ENCODE measurements around the gene ZNF229.
A peak's percentile ranks its signal among the peaks of the same experiment; 100 is the strongest.
"Not testable (repeated sequence)": the region's sequence is repeated elsewhere in the genome, so short reads cannot be mapped to it uniquely, and the experiment has no call there.

The ZNF229 gene

DNA sequence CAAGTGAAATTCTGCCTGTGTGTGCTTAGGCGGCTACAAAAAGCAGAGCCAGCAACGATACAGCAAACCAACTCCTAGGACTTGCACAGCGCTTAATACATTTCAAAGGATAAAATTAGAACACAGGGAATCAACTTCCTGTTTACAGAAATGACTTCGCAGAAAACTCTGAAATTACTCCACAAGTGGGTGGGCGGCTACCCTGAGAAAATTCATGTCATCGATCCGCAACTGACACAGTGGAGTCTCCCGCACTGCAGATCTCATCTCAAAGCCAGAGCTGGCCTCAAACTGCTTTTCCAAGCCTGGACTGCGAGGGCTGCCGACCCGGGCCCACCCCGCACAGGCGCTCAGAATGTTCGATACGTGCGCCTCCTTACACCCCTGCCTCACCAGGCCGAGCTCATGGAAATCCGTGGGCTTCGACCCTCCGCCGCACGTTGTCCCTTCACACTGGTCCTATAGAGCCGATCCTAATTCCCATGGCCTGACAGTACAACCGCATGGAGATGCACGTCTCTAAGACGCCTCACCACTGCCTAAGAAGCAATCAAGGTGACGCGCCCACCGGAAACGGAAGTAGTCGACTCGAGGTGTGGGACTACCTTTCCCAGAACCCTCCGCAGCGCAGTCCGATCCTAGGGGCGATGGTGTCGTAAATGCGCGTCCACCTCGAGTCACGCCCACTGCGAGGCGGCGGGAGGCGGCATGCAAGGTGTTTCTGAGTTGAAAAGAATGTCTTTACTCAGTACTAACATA lies at the start of gene ZNF229:
ZNF229 (minus strand) TSS at position 557 of the 759 bp plus-strand sequence. CDS start 5,625 bp downstream, outside the sequence.
- Histone ChIP-seq H3K4me1 (no peaks in the 10 kb centered on the region), H3K9me3 (replicated peaks in 1 of 11) (peaks cover 87 to 100% (median 97%) of the 10 kb centered on the region in 11 experiments), H3K36me3 (peaks cover 0 to 4% (median 0%) of the 10 kb centered on the region in 11 experiments; a peak in 1 of 22 replicates), H3K4me3 (peak within 1 kb of the TSS in 1 of 10 experiments; percentile 5; a peak in 1 of 20 replicates), H4K20me1 (no peaks in the 10 kb centered on the region), H3K4me2 (no peak within 1 kb of the TSS), H3K27me3 (no peaks in the 10 kb centered on the region), H3K27ac (no peak within 1 kb of the TSS; a peak in 1 of 22 replicates), H3K9ac (no peak within 1 kb of the TSS)
- TF ChIP-seq Cebpa-rat (IDR thresholded peaks at IDR 0.05): no peak

DNA sequence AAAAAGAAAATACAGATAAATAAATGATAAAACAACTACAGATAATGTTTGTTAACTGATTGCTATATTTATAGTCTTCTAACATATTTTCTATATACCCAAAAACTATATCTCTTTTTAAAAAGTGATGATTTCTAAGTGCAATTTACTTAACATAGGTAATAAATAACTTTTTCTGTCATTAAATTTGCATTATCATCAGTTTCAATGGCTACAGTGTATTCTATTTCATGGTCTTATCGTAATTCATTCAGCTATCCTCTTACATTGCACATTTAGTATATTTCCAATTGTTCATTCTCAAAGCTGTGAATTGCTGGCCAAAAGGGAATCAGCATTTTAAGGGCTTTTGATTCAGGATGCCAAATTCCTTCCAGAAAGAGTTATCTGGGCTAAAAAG lies 48.4 kb upstream of the ZNF229 start:
- Histone ChIP-seq H4K20me1 (no peaks in the 10 kb centered on the region; a peak in 2 of 22 replicates), H3K27me3 (no peaks in the 10 kb centered on the region), H3K4me2 (no peak overlapping the region), H3K9me3 (replicated peaks in 1 of 11) (peaks cover 77 to 93% (median 87%) of the 10 kb centered on the region in 11 experiments), H3K9ac (no peak overlapping the region), H3K27ac (no peak overlapping the region), H3K4me1 (peaks cover 7 to 19% (median 11%) of the 10 kb centered on the region in 10 experiments; a peak in 15 of 20 replicates), H3K36me3 (peaks cover 71 to 79% (median 78%) of the 10 kb centered on the region in 11 experiments), H3K4me3 (peak overlapping the region in 8 of 10 experiments; percentile 37 to 93 (median 82); a peak in 13 of 20 replicates)
- no peak for TF ChIP-seq Cebpa-rat (IDR thresholded peaks at IDR 0.05)

DNA sequence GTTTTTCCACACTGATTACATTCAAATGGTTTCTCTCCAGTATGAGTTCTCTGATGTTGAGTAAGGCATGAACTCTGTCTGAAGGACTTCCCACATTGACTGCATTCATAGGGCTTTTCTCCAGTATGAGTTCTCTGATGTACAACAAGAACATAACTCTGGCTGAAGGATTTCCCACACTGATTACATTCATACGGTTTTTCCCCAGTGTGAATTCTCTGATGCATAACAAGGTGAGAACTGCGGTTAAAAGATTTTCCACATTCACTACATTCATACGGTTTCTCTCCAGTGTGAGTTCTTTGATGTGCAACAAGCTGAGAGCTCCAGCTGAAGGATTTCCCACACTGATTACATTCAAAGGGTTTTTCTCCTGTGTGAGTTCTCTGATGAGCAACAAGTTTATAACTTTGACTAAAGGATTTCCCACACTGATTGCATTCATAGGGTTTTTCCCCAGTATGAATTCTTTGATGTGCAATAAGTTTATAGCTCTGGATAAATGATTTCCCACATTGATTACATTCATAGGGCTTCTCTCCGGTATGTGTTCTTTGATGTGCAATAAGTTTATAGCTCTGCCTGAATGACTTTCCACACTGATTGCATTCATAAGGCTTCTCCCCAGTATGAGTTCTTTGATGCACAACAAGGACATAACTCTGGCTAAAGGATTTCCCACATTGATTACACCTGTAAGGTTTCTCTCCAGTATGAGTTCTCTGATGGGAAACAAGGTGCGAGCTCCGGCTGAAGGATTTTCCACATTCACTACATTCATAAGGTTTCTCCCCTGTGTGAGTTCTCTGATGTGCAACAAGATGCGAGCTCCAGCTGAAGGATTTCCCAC lies 28.5 kb upstream of the ZNF229 start:
- Histone ChIP-seq H3K9ac (no peak overlapping the region), H3K4me1 (no peaks in the 10 kb centered on the region), H4K20me1 (no peaks in the 10 kb centered on the region), H3K9me3 (replicated peaks in 1 of 11) (peaks cover 100% of the 10 kb centered on the region in 11 experiments), H3K36me3 (peaks cover 84 to 99% (median 89%) of the 10 kb centered on the region in 11 experiments), H3K4me3 (peak overlapping the region; percentile 17 to 50 (median 37); a peak in 17 of 20 replicates), H3K4me2 (no peak overlapping the region), H3K27ac (no peak overlapping the region), H3K27me3 (peaks cover 0 to 8% (median 0%) of the 10 kb centered on the region in 11 experiments; a peak in 3 of 22 replicates)
- no peak for TF ChIP-seq Cebpa-rat (IDR thresholded peaks at IDR 0.05)

DNA sequence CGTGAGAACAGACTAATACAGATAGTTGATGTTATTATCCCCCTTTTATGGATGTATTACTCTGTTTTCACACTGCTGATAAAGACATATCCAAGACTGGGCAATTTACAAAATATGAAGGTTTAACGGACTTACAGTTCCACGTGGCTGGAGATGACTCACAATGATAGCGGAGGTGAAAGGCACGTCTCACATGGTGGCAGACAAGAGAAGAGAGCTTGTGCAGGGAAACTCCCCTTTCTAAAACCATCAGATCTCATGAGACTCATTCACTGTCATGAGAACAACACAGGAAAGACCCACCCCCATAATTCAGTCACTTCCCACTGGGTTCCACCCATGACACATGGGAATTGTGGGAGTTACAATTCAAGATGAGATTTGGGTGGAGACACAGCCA lies 20.5 kb upstream of the ZNF229 start:
- not testable (repeated sequence) for H3K27me3 ChIP-seq, H3K4me2 ChIP-seq, H3K27ac ChIP-seq, H3K9ac ChIP-seq, H4K20me1 ChIP-seq, H3K4me1 ChIP-seq
- H3K9me3 ChIP-seq (replicated peaks in 1 of 11): peaks cover 96 to 100% (median 100%) of the 10 kb centered on the region in 11 experiments
- H3K4me3 ChIP-seq: peak overlapping the region in 1 of 10 experiments; percentile 7; a peak in 1 of 20 replicates
- peaks cover 7 to 35% (median 23%) of the 10 kb centered on the region in 11 experiments for H3K36me3 ChIP-seq

DNA sequence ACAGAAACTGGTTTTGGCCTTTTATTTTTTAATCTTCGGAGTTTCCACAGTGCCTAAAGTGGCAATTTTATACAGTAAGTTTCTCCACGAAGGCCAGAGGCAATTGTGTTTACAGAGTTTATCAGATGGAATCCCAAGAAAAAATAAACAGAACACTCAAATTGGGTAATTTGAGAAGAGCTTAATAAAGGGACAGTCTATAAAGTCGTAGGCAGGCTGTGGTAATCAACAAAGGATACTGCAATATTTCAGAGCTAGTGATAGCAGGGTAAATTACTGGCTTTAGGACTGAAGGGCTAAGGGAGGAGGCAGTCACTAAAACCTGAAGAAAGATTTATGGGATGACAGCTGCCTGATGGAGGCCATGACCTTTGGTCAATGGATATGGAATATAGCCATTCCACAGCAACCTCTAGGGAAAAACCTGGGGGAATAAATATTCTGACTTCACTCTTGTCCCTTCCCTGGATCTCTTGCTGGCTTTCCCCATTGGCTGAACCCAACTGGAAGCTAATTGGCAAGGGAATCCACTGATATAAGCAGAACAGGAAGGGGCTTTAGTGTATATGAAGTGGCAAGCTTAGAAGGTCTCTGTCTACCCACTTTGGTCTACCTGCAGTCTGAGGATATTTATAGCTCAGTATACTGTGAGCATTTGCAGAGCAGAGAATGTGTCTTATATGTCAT lies 14.5 kb upstream of the ZNF229 start:
- not testable (repeated sequence) for H3K36me3 ChIP-seq, H4K20me1 ChIP-seq, H3K4me3 ChIP-seq, H3K27me3 ChIP-seq, H3K4me2 ChIP-seq, H3K9ac ChIP-seq, H3K27ac ChIP-seq, H3K4me1 ChIP-seq
- H3K9me3 ChIP-seq (replicated peaks in 1 of 11): peaks cover 78 to 98% (median 92%) of the 10 kb centered on the region in 11 experiments

DNA sequence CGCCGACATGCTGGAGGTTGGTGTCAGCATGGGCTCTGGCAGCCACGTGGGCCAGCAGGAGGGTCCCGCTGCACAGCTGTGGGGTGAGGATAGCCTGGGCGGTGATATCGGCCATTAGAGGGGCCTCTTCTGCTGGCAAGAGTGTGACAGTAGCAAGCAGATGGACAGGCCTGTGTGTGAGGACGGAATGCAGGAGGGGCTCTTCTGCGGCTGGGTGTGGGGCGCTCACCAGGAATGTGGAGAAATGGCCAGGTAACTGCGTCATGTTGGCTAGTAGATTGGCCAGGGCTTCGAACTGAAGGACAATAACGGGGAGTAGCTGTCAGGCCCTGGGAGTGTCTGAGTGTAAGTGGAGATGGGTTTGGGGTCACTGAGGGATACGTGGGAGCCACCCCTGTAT lies 7.7 kb upstream of the ZNF229 start:
- not testable (repeated sequence) for H3K4me1 ChIP-seq, H3K27ac ChIP-seq, H4K20me1 ChIP-seq, H3K9ac ChIP-seq, H3K4me3 ChIP-seq, H3K27me3 ChIP-seq, H3K4me2 ChIP-seq, H3K36me3 ChIP-seq
- H3K9me3 ChIP-seq (replicated peaks in 1 of 11): peaks cover 79 to 100% (median 97%) of the 10 kb centered on the region in 11 experiments

DNA sequence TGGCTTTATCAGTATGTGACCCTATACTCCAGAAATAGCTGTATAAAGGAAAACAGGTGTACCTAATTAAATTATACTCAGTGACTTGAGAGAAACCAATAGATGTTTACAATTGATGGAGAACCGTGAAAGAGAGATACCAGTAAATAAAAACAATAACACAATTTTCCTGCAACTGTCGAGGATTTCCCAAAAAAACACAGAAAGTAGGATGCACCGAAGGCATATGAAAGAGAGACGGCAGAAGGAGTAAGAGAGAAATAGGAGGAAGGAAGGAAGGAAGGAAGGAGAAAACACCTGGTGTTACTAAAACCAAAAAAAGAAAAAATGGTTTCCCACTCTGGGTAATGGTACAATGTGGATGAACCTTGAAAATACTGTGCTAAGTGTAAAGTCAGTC lies 6.8 kb upstream of the ZNF229 start:
- no peak for TF ChIP-seq Cebpa-rat (IDR thresholded peaks at IDR 0.05)

DNA sequence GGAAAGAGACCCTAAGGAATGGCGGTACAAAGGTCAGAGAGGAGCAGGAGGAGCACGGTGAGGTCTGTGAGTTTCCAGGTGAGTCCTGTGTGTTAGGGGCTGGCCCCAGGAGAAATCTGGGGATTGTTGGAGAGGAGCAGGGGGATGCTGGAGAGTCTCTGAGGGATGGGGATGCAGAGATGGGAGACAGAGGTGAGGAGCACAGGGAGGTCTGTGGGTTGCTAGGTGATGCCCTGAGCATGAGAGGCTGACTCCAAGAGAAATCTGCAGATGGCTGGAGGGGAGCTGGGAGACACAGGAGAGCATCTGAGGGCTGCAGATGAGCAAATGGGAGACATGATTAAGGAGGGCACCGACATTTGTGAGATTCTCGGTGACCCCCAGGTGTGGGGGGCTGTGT lies 4.1 kb upstream of the ZNF229 start:
- Histone ChIP-seq H3K4me1 (no peaks in the 10 kb centered on the region), H3K27ac (no peak overlapping the region), H3K27me3 (no peaks in the 10 kb centered on the region), H3K36me3 (peaks cover 0 to 2% (median 0%) of the 10 kb centered on the region in 11 experiments; a peak in 1 of 22 replicates), H3K4me2 (no peak overlapping the region), H3K9ac (no peak overlapping the region), H4K20me1 (no peaks in the 10 kb centered on the region), H3K4me3 (no peak overlapping the region), H3K9me3 (replicated peaks in 1 of 11) (peaks cover 90 to 100% (median 99%) of the 10 kb centered on the region in 11 experiments)
- TF ChIP-seq Cebpa-rat (IDR thresholded peaks at IDR 0.05): no peak

More for the DNA sequence above, 6.8 kb upstream of the ZNF229 start:
- Histone ChIP-seq H3K27me3 (no peaks in the 10 kb centered on the region), H3K36me3 (no peaks in the 10 kb centered on the region), H3K4me2 (no peak overlapping the region), H4K20me1 (no peaks in the 10 kb centered on the region), H3K4me1 (no peaks in the 10 kb centered on the region), H3K9me3 (replicated peaks in 1 of 11) (peaks cover 85 to 100% (median 97%) of the 10 kb centered on the region in 11 experiments), H3K4me3 (no peak overlapping the region), H3K27ac (no peak overlapping the region), H3K9ac (no peak overlapping the region)

DNA sequence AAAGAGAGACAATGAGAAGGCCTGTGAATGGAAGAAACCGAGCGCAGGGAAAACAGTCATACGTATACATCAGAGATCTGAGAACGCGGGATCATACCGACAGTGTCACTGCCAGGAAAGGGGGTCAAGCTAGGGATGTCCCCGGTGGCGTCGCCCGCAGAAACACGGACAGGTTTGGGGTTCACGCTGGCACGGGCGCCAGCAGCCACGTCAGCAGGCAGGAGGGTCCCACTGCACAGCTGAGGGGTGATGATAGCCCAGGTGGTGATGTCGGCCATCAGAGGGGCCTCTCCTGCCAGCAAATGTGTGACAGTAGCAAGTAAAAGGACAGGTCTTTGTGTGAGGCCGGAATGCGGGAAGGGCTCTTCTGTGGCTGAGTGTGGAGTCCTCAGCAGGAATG lies 3.4 kb upstream of the ZNF229 start:
- no peak overlapping the region for H3K27ac ChIP-seq
- H4K20me1 ChIP-seq: no peaks in the 10 kb centered on the region
- no peaks in the 10 kb centered on the region for H3K4me1 ChIP-seq
- no peak overlapping the region for H3K4me3 ChIP-seq
- no peak for TF ChIP-seq Cebpa-rat (IDR thresholded peaks at IDR 0.05)
- H3K36me3 ChIP-seq: peaks cover 0 to 4% (median 0%) of the 10 kb centered on the region in 11 experiments; a peak in 1 of 22 replicates
- no peak overlapping the region for H3K4me2 ChIP-seq
- H3K9ac ChIP-seq: no peak overlapping the region
- peaks cover 90 to 100% (median 99%) of the 10 kb centered on the region in 11 experiments for H3K9me3 ChIP-seq (replicated peaks in 1 of 11)
- H3K27me3 ChIP-seq: no peaks in the 10 kb centered on the region

All from BLaER1 treated with 17β-estradiol and CSF1 and Interleukin-3, amounts not matched to agents 10 nM and 100 nM (cell line).